ENCODE data around the gene GPR155.
A peak's percentile ranks its signal among the peaks of the same experiment; 100 is the strongest.

GPR155 gene

DNA sequence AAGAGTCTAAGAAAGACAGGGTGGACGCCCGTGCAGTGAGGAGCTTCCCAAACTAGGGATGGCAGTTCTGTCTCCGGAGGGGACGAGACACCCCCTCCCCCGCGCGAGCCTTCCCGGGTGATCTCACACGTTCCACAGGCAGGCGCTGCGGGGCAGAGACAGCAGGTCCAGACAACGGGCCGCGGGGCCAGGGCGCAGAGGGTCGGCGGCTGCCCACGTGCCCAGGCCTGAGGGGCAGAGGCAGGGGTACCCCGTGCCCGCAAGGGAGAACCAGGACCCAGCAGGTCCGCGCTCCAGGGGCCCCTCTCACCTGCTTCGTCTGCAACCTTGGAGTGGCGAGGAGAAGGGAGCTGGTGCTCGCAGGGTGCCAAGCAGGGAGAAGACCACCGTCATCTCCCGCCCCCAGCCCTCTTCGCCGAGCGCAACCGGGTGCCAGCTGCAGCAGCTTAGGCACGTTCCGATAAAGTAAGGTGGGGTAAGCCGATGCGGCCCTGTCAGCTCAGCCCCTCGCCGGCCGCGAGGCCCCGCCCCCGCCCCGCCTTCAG, at the start of gene GPR155:
GPR155 (minus strand) TSS at position 467 of the 545 bp plus-strand sequence. CDS start 5,073 bp downstream, outside the sequence.
- DNase-seq = peak; percentile 57

DNA sequence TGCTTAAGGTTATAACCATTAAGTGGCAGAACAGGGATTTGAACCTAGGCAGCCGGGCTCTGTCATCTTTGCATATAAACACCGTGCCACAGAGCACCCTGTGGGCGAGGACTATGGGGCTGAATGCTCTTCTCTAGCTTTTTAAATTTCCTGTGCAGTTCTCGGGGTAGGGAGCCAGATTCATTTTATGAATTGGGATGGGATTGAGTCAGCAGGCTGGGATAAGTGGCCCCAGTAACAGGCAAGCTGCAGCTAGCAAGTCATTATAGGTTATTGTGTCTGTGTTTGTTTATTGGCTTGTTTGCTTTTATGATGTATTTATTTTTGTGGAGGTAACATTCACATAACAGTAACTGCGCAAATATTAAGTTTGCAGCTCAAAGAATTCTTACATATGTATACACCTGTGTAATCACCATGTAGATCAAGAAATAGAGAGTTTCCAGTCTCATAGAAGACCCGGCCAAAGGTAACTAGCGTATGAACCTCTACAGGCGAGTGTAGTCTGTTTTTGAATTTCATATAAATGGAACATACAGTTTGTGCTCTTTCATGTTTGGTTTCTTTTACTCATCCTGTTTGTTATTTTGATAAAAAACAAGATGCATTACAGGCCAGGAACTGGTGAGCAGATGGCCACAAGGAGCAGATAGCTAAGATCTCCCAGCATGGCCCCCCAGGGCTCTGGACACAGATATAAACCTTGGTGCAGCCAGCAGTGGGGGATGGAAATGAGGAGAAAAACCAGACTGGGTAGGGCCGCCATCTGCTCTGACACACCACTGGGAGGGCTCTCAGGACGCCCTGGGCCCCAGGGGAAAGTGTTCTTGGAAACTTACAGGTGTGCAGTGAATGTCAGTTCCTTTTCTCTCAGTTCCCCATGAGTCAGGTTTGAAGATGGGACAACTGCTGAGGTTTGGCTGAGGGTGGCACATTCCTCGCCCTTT, 49.2 kb upstream of the GPR155 start:
- DNase-seq = no peak

DNA sequence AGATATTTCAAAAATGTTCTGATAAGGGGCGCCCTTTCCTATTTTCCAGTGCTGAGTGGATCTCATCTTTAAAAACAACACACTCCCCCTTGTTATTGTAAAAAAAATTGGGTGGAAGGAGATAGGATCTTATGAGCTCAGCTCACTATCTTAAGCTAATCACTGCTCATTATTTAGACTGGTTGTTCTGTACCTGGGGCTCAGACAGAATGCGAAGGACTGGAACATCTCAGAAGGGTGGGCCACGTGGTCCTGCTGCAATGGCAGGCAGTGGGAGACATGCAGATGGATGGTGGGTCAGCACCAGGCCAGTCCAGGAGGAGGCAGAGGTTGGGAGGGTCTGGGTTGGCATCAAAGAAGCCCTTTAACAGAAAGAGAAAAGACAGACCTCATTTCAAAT, 48.3 kb upstream of the GPR155 start:
- no peak for DNase-seq

- DNase-seq = no peak
Measured at GRCh38 chr2:174529916-174530315, 43.1 kb upstream of the GPR155 start.

GRCh38 chr2:174527959-174528358, 41.1 kb upstream of the GPR155 start:
- DNase-seq = no peak

GRCh38 chr2:174527101-174527721, 40.4 kb upstream of the GPR155 start:
- DNase-seq = no peak

DNA sequence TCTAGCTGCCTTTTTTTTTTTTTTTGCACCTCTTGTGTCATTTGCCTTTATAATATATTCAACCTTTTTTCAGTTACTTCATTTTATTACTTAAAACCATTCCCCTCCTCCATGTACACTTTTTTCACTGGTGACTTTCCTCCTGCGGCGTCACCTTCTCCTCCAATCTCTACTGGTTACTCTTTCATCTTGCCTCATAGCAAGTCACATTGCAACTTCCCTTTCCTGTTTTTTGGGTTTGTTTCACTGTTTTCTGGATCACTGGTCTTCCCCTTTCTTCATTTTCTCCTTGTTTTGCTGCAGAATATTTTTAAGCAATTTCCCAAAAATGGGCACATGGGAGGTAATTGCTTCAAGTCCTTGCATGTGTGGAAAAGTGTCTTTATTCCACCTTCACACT, 37.7 kb upstream of the GPR155 start:
- no peak for DNase-seq

DNA sequence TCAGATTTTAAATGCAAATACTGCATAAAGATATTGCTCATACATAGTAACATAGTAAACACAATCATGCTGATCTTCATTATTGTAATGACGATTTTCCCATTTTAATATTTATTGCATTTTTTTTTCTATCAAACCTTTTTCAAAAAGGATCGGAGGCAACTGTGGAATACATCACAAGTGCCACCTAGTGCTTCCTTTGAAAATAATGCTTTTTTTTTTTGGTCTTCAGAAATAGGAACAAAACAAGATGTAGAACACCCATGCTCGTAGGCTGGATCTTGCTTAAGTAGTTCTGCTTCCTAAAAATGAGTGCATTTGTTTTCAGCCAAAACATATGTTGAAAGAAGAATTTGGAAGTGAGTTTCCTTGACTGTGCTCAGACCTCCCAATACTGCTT, 35.7 kb upstream of the GPR155 start:
- no peak for DNase-seq

DNA sequence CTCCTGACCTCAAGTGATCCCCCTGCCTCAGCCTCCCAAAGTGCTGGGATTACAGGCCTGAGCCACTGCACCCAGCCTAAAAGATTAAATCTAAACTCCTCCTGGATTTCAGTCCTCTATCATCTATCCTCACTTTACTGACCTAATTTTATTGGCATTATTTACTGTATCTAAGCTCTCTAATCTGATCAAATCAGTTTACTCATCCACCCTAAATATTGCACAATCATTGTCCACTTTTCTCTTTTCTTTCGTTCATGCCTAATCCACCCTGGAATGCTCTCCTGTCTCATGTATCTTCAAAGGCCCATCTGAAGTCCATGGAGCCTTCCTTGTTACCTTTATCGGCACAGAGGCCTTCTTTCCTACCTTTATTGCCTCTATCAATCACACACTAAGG, 31.6 kb upstream of the GPR155 start:
- DNase-seq = no peak

DNA sequence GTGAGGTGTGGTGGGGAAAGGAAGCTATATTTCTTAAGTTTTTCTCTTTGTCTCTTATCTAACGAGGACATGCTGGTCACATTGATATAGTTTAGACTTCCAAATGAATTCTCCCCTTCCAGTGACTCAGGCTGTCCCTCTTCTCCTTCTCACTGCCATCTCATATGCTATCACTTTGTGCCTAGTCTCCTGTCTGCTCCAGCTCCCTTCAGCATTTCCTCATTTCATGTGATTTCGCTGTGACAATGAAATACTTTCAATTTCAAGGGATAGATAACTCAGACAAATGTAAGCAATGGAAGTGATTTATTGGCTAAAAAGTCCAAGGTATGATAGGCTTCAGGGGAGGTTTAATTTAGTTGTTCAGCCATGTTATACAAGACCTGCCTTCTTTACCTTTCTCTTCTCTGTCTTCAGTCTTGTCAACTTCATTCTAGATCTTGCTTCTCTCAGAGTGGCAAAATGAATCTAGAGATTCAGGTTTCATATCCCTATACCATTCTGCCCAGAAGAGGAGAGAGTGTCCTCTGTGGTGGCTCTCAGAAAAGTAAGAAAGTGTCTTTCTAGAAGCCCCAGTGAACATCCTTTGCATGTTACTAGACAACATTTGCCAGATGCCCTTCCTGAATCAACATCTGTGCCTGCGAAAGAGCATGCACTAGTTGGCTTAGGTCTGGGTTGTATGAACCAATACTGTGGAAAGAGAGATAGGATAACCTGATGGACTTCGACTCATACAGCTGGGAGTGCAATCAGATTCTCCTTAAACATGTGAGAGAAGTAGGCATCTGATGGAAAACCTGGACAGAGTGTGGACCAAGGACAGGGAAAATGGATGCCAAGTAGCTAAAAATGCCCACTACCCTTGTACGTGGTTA, 29.9 kb upstream of the GPR155 start:
- DNase-seq = no peak

DNA sequence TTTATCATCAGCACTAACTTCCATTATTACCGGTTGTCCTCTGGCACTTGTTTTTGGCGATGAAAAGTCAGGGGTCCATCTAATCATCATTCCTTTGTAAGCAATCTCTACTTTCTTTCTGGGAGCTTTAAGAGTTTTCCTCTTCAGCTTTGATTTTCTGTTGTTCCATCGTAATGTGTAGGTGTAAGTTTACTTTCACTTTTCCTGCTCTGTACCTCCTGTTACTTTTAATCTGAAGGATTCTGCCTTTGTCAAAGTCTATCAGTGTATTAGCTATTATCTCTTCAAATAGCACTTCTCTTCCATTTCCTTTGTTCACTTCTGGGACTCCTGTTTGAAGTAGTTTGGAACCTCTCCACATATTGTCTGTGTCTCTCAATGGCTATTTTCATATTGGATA, 25.5 kb upstream of the GPR155 start:
- no peak for DNase-seq

GRCh38 chr2:174511580-174512260, 24.9 kb upstream of the GPR155 start:
- no peak for DNase-seq

DNA sequence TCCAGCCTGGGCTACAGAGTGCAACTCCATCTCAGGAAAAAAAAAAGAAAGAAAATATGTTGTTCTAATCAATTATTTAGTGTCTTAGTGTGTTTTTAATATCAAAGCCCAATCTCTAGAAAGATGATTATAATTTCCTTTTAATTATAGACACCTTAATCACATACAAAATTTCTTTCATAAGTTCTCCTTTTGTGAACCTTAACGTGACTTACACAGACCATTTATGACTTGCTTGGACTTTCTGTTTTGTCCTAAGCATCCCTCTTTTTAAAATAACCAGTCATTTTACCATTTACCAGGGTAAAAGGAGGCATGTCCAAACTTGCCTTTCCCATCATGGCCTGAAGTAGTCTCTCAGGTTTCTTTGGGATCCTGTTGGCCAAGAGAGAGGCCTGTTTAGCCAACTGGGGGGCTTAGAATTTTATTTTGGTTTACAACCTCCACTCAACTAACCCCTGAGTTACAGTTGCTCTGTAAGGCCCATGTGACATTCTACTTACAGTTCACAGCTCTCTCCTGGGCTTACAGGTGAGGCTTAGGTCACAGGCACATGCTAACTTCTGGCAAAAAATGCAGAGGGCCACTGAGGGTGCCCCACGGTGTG, 23.9 kb upstream of the GPR155 start:
- no peak for DNase-seq

DNA sequence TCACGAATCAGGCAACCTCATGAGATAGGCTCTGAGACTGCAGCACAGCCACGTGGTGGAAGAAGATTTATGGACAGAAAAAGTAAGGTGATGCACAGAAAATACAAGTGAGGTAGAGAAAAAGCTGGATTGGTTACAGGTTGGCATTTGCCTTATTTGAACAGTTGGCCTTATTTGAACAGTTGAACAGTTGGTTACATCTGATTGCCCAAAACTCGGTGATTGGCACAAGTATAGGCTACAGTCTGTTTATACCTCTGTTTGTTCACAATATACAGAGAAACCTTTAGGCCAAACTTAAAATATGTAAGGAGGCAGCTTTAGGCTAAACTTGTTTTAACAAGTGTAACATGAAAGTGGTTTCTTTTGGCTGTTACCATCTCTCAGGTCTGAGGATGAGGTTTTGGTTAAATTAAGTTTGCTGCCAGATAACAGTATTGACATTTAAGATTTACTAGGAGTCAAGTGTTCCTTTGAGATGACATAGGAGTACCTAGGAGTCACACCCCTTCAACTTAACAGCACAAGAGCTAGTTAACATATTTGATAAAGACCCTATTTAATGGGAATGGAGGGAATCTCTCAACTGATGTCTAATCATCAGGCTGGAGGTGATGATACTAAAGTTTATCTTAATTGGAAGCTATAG, 16.5 kb upstream of the GPR155 start:
- DNase-seq = no peak

- no peak for DNase-seq
Measured at GRCh38 chr2:174499371-174499770, 12.5 kb upstream of the GPR155 start.

- no peak for DNase-seq
Measured at GRCh38 chr2:174495365-174496012, 8.7 kb upstream of the GPR155 start.

DNA sequence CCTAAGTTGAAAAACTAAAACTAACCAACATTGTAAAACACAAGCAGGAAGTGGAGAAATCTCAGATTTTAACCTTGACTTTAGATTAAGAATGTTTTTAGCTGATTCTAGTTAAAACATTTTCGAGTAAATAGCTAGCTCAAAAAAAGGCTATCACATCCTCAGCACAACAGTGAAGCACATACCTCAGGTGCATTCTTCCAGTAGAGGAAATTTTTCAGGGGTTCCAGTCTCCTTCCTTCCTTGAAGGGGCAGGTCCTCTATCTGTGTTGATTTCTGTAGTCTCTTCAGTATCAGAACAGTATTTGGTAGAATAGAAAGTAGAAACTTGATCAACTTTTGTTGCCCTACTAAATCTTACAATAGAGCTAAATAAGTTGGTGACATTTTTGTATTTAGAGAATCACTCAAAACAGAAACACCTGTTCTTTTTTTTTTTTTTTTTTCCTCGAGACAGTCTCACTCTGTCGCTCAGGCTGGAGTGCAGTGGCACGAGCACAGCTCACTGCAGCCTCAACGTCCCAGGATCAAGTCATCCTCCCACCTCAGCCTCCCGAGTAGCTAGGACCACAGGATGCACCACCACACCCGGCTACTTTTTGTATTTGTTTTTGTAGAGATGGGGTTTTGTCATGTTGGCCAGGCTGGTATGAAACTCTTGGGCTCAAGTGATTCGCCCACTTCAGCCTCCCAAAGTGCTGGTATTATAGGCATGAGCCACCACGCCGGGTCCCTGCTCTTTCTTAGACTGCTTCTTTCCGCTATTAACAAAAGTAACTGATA, 6.9 kb upstream of the GPR155 start:
- peak; percentile 15 for DNase-seq

- DNase-seq = peak; percentile 65
Measured at GRCh38 chr2:174492963-174493431, 6.2 kb upstream of the GPR155 start.

GRCh38 chr2:174491947-174492346, 5.1 kb upstream of the GPR155 start:
- no peak for DNase-seq

DNA sequence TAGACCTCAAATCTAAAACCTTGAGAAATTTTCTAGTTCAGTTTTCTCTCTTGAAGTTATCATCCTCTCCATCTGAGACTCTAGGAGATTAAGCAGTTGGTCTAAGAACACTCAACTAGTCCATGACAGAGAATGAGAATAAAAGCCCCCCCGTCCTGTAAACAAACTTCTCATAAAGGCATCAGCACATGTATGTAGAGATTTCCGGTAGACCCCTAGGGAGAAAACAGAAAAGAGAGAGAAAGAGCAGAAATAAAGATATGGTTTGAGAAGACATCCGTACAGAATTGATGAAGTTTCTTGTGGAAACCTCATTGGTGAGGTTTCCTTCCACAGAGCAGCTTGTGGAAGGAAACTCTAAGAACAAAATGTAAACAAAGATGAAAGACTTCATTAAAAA, 3.2 kb upstream of the GPR155 start:
- no peak for DNase-seq

All from activated naive CD4-positive, alpha-beta T cell treated with Interleukin-2 at 50 U/mL for 16 hours (primary cell).